SJSA1 (cell line): ENCODE data around the gene LUZP4. TPM values are rescaled to one million over a fixed set of nuclear protein-coding genes. Genes with fewer than 3 reads are reported as not detected.

Experiments
- DNase-seq, 2 experiments: peaks; one replicate each; pipeline ENCODE4 v3.0.0-alpha.2; 2015 to 2020; ENCODE audit warnings: low spot score in 2 of 2, low read depth in 1 of 2
- H3K27ac ChIP-seq: fragments of 250-450 bp; sonication (Bioruptor Pico); 2 replicates; pipeline ENCODE4 v1.5.1; 2020; ENCODE audit warnings: mild to moderate bottlenecking, moderate library complexity
- H3K27me3 ChIP-seq: fragments of 250-450 bp; sonication (Bioruptor Pico); replicated peaks from 2 replicates; pipeline ENCODE4 v1.5.1; 2020; ENCODE audit warnings: mild to moderate bottlenecking, moderate library complexity
- H3K36me3 ChIP-seq: fragments of 250-450 bp; sonication (Bioruptor Pico); 2 replicates; pipeline ENCODE4 v1.5.1; 2020; ENCODE audit warnings: mild to moderate bottlenecking
- H3K4me1 ChIP-seq: fragments of 250-450 bp; sonication (Bioruptor Pico); replicated peaks from 2 replicates; pipeline ENCODE4 v1.6.1; 2021; ENCODE audit warnings: mild to moderate bottlenecking
- H3K4me3 ChIP-seq: fragments of 250-450 bp; sonication (Bioruptor Pico); 2 replicates; pipeline ENCODE4 v1.5.1; 2020; ENCODE audit warnings: mild to moderate bottlenecking
- H3K9me3 ChIP-seq: fragments of 250-450 bp; sonication (Bioruptor Pico); replicated peaks from 2 replicates; pipeline ENCODE4 v1.5.1; 2020; ENCODE audit warnings: mild to moderate bottlenecking
- total RNA-seq: library from RNA; depleted of rRNA; stranded (reverse); fragments of >200 nt; shearing (Covaris generic); gene quantifications from 2 replicates; pipeline ENCODE4 v1.2.3, GENCODE V29; 2014; rRNA removed

Gene LUZP4, protein sequence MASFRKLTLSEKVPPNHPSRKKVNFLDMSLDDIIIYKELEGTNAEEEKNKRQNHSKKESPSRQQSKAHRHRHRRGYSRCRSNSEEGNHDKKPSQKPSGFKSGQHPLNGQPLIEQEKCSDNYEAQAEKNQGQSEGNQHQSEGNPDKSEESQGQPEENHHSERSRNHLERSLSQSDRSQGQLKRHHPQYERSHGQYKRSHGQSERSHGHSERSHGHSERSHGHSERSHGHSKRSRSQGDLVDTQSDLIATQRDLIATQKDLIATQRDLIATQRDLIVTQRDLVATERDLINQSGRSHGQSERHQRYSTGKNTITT
- total RNA-seq: not detected in 2 replicates

DNA sequence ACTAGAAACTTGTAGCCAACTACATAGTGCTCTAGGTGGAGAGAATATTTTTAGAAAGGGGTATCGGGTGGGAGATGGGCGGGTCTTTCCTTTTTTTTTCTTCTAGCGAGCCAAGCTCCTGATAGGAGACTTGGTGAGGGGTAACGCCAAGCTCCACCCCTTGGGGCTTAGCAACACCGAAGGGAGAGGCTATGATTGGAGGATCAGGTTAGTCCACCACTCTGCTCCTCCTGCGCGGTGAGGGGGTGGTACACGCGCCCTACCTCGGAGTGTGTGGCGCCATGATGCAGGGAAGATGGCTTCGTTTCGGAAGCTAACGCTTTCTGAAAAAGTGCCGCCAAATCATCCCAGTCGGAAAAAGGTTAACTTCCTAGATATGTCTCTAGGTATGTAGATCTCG, at the start of gene LUZP4:
Gene LUZP4, plus strand, starts transcription at position 251 of the 400 bp plus-strand sequence. Its CDS starts 45 bp downstream, at position 296.
- no peak for DNase-seq
- H3K27ac ChIP-seq: no peak within 1 kb of the TSS
- H3K27me3 ChIP-seq: no peaks in the 10 kb centered on the region
- no peaks in the 10 kb centered on the region for H3K4me1 ChIP-seq
- H3K36me3 ChIP-seq: no peaks in the 10 kb centered on the region
- H3K9me3 ChIP-seq: no peaks in the 10 kb centered on the region
- no peak within 1 kb of the TSS for H3K4me3 ChIP-seq

DNA sequence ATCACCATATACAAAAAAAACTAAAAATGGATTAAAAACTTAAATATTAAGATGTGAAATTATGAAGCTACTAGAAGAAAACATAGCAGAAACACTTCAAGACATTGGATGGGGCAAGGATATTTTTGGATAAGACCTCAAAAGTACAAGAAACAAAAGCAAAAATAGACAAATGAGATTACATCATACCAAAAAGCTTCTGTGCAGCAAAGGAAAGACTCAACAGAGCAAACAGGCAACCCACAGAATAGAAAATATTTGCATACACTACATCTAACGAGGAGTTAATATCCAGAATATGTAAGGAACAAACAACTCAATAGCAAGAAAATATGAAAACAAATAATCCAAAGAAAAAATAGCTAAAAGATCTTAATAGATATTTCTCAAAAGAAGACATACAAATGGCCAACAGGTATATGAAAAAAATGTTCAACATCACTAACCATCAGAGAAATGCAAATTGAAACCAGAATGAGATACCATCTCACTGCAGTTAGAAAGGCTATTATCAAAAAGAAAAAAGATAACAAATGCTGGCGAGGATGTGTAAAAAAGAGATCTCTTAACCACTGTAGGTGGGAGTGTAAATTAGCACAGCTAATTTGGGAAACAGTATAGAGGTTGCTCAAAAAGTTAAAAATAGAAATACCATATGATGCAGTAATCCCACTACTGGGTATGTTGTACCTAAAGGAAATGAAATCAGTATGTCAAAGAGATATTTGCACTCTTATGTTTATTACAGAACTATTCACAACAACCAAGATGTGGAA, 37.9 kb upstream of the LUZP4 start:
- H3K27ac ChIP-seq: no peak overlapping the region
- no peaks in the 10 kb centered on the region for H3K9me3 ChIP-seq
- no peak overlapping the region for H3K4me3 ChIP-seq
- no peaks in the 10 kb centered on the region for H3K4me1 ChIP-seq
- no peaks in the 10 kb centered on the region for H3K27me3 ChIP-seq
- no peak for DNase-seq
- H3K36me3 ChIP-seq: no peaks in the 10 kb centered on the region

DNA sequence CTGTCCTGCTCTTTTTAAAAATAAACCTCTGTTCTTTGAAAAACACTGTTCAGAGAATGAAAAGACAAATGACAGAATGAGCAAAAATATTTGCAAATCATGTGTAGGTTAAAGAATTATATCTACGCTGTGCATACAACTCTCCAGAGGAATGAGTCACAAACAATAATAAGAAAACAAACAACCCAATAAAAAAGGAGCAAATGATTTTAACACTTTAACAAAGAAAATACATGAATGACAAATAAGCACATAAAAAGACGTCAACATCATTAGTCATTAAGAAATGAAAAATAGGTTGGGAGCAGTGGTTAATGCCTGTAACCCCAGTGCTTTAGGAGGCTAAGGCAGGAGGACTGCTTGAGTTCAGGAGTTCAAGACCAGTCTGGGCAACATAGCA, 34.5 kb upstream of the LUZP4 start:
- H3K36me3 ChIP-seq: no peaks in the 10 kb centered on the region
- H3K27me3 ChIP-seq: no peaks in the 10 kb centered on the region
- H3K9me3 ChIP-seq: no peaks in the 10 kb centered on the region
- H3K27ac ChIP-seq: no peak overlapping the region
- no peak for DNase-seq
- H3K4me1 ChIP-seq: no peaks in the 10 kb centered on the region
- H3K4me3 ChIP-seq: no peak overlapping the region

DNA sequence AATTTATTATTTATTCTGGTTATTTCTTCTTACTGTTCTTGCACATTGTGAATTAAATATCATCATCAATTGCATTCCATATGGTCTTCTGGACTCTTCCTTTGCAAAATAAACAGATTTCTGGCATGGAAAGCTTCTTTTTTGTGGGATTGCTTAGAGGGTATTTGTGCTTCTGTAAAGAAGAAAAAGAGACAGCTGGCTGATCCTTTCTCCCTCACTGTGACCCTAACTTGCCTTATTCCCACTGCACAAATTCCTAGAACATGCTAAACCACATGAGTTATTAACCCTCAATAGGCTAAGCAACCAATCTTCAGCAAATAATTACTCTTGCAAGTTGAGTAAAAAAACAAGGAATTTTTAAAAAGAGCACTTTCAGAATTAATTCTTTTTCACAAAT, 31.8 kb upstream of the LUZP4 start:
- no peaks in the 10 kb centered on the region for H3K4me1 ChIP-seq
- no peaks in the 10 kb centered on the region for H3K36me3 ChIP-seq
- no peak overlapping the region for H3K4me3 ChIP-seq
- H3K27me3 ChIP-seq: no peaks in the 10 kb centered on the region
- no peaks in the 10 kb centered on the region for H3K9me3 ChIP-seq
- no peak for DNase-seq
- no peak overlapping the region for H3K27ac ChIP-seq

DNA sequence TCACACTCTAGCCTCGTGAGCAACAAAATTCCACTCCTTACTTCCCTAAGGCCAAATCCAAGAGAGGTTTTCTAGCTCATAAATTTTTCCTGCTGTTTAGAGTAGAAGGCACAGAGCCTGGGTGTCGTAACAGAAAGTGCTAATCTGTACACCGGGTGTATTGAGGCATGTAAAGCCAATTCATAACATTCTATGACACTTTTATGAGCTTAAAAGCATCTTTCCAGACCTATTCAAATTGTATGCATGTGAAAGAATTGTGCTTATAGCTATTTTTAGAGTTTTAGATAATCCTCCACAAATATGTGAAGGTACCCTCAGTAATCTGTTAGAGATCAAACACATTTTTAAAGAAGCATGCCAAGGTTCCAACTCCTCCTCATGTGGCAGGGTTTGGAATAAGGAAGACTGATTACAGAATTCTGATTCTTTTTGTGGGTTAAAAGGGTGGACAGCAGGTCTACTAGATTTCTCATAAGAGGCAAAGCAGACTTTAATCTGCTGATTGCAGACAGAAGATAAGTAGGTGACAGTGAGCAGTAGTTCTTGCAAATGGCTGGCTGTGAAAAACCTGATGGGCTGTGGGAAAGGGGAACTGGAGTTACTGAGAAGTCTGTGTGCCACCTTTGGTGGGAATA, 30.2 kb upstream of the LUZP4 start:
- H3K36me3 ChIP-seq: no peaks in the 10 kb centered on the region
- DNase-seq: no peak
- H3K9me3 ChIP-seq: no peaks in the 10 kb centered on the region
- H3K27ac ChIP-seq: no peak overlapping the region
- H3K4me3 ChIP-seq: no peak overlapping the region
- no peaks in the 10 kb centered on the region for H3K27me3 ChIP-seq
- H3K4me1 ChIP-seq: no peaks in the 10 kb centered on the region

DNA sequence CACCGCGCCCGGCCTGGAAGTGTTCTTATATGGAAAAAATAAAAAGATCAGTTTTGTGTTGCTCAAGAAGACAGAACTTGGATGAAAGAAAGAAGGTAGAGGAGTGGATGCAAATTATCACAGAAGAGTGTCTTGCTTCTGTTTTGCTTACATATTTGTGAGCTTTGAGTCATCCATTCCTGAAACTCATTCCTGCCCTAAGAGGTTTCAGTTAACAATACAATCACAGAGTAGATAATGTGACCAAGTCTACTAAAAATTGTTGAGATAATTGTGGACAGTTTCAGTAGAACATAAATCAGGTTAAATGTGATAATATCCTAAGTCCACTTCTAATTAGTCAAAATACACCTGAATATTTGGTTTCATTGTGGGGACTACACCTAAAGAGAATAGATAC, 29.2 kb upstream of the LUZP4 start:
- Histone ChIP-seq H3K9me3 (no peaks in the 10 kb centered on the region), H3K4me3 (no peak overlapping the region), H3K27me3 (no peaks in the 10 kb centered on the region), H3K36me3 (no peaks in the 10 kb centered on the region), H3K4me1 (no peaks in the 10 kb centered on the region), H3K27ac (no peak overlapping the region)
- DNase-seq: no peak

DNA sequence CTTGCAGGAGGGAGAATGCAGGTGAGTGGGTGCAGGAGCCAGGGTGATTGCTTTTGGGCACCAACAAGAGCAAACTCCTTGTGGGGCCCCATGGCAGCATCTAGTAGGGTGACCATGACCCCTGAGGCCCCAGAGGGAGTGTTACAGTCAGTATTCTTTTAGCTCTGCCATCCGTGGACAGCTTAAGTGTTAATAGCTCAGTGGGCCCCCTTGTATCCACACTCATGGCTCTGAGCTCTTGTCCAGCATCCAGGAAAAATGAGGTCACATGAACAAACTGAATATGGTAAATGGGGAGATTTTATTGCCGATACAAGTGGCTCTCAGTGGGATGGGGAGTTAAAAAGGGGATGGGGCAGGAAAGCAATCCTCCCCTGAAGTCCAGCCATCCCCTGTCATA, 28.4 kb upstream of the LUZP4 start:
- no peaks in the 10 kb centered on the region for H3K4me1 ChIP-seq
- no peak for DNase-seq
- no peaks in the 10 kb centered on the region for H3K36me3 ChIP-seq
- H3K27ac ChIP-seq: no peak overlapping the region
- H3K9me3 ChIP-seq: no peaks in the 10 kb centered on the region
- H3K27me3 ChIP-seq: no peaks in the 10 kb centered on the region
- H3K4me3 ChIP-seq: no peak overlapping the region

DNA sequence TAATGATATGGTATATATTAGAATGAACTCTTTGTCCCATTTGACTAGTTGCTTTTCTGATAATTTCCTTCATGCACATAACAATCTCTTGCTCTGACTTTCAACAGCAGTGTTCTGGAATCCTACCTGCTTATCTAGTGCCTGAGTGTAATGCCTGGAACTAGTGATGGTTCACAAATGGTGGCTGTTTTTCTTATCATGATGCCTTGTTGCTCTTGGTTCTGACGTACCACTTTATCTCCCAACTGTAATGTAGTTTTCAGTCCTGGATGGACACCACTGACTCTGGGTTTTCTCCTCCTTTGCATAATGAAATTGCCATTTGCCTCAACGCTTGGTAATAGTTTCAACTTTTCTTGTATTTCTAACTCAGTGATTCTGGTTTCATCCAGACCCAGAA, 25.5 kb upstream of the LUZP4 start:
- Histone ChIP-seq H3K36me3 (no peaks in the 10 kb centered on the region), H3K27ac (no peak overlapping the region), H3K4me1 (no peaks in the 10 kb centered on the region), H3K27me3 (no peaks in the 10 kb centered on the region), H3K9me3 (no peaks in the 10 kb centered on the region), H3K4me3 (no peak overlapping the region)
- DNase-seq: no peak

DNA sequence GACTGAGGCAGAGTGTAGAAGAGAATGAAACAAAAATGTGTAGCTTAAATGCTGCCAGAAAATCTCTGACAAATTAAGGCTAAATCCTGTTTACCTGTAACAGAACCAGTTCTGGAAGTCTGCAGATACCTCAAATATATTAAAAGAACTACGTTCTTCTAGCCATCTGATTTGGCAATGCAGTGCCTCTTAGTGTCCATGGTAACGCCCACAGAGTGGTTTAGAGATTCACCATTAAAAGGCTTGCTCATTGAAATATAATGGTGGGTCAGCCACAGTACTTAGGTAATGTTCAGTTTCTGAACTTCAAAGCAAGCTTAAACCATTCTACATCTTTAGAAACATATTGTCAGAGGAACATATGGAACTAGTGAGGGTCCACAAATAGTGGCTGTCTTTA, 23.2 kb upstream of the LUZP4 start:
- H3K27ac ChIP-seq: no peak overlapping the region
- H3K27me3 ChIP-seq: no peaks in the 10 kb centered on the region
- no peaks in the 10 kb centered on the region for H3K9me3 ChIP-seq
- H3K4me3 ChIP-seq: no peak overlapping the region
- no peak for DNase-seq
- H3K4me1 ChIP-seq: no peaks in the 10 kb centered on the region
- no peaks in the 10 kb centered on the region for H3K36me3 ChIP-seq

DNA sequence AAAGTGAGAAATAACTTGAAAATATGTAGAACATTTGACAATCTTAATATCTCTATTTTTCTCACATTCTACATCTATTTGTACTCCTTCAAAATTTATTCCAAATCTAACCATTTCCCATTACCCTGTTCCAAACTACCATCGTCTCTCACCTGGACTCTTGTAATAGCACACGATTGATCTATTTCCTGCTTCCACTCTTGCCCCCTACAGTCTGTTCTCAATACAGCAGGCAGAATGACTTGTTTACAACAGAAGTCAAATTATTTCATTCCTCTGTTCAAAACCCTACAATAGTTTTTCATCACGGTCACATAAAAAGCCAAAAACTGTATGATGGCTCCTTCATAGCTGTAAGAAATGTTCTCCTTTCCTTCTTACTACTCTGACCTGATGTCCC, 21.1 kb upstream of the LUZP4 start:
- Histone ChIP-seq H3K27me3 (no peaks in the 10 kb centered on the region), H3K4me3 (no peak overlapping the region), H3K4me1 (no peaks in the 10 kb centered on the region), H3K27ac (no peak overlapping the region), H3K36me3 (no peaks in the 10 kb centered on the region), H3K9me3 (no peaks in the 10 kb centered on the region)
- DNase-seq: no peak

DNA sequence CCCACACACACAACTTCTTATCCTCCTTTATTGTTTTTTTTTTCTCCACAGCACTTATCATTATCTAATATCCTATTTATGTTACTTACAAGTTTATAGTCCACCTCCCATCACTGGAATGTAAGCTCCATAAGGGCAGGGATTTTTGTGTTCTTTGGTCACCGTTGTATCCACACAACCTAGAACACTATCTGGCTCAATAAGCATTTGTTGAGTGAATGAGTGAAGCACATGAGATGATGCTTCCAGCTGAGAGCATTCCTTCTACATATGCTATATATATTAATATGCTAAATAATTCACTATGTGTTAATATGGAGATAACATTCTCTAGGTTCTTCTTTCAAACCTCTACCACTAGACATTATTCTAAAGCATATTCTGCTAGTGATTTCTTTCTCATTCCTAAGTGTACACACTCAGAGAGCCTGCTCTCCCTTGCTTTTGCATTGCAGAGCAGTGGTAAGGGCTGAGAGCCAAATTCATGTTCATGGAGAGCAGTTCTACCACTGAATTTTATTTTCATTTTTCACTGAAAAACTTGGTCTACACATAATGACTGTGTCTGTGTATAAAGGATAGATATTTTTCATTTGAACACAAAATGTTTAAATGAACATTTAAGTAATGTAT, 20.3 kb upstream of the LUZP4 start:
- H3K36me3 ChIP-seq: no peaks in the 10 kb centered on the region
- H3K4me3 ChIP-seq: no peak overlapping the region
- DNase-seq: no peak
- H3K27ac ChIP-seq: no peak overlapping the region
- no peaks in the 10 kb centered on the region for H3K4me1 ChIP-seq
- H3K9me3 ChIP-seq: no peaks in the 10 kb centered on the region
- no peaks in the 10 kb centered on the region for H3K27me3 ChIP-seq

DNA sequence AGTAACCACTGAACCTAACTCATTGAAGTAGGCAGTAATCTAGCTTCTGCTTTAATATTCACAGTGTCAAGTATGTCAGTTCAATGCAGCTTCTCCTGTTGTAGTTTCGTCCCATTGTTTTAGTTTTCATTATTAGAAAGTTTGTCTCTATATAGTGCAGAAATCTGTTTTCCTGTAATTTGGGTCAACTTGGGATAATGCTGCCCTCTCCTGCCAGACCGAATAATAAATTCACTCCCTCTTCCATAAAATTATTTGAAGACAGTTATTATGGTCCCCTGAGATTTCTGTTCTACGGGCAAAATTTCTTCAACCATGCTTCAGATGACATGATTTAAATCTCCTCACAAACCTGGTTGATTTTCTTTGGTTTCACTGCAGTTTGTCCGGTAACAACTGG, 4.6 kb upstream of the LUZP4 start:
- no peak overlapping the region for H3K27ac ChIP-seq
- H3K36me3 ChIP-seq: no peaks in the 10 kb centered on the region
- no peaks in the 10 kb centered on the region for H3K4me1 ChIP-seq
- no peaks in the 10 kb centered on the region for H3K27me3 ChIP-seq
- DNase-seq: no peak
- no peaks in the 10 kb centered on the region for H3K9me3 ChIP-seq
- no peak overlapping the region for H3K4me3 ChIP-seq

DNA sequence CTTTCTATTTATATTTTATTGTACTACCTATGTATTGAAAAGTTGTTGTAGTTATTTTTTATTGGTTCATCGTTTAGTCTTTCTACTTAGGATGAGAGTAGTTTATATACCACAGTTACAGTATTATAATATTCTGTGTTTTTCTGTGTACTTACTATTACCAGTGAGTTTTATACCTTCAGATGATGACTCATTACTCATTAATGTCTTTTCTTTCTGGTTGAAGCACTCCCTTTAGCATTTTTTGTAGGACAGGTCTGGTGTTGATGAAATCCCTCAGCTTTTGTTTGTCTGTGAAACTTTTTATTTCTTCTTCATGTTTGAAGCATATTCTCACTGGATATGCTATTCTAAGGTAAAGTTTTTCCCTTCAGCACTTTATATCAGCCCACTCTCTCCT, 7.7 kb downstream of the LUZP4 start:
- no peak for DNase-seq
- Histone ChIP-seq H3K27ac (no peak overlapping the region), H3K36me3 (no peaks in the 10 kb centered on the region), H3K4me1 (no peaks in the 10 kb centered on the region), H3K4me3 (no peak overlapping the region), H3K9me3 (no peaks in the 10 kb centered on the region), H3K27me3 (no peaks in the 10 kb centered on the region)

DNA sequence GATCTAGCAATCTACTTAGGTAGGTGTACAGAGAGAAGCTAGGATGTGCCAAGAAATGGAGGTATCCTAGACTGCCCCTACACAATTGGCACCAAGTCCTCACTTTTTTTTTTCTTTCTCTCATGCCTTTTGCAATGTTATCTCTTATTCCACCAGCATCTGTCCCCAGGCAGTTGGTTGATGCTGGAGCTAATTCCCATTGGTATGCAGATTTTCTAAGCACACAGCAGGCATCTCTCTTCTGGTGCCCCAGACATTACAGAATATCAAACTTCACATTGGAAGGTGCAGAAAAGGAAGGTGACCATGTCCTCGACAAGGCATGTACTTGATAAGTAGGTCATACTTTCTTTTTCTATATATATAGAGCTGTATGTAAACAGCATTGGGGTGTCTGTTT, 21.6 kb downstream of the LUZP4 start:
- no peak for DNase-seq
- no peaks in the 10 kb centered on the region for H3K36me3 ChIP-seq
- no peaks in the 10 kb centered on the region for H3K9me3 ChIP-seq
- H3K27me3 ChIP-seq: no peaks in the 10 kb centered on the region
- H3K4me3 ChIP-seq: no peak overlapping the region
- H3K27ac ChIP-seq: no peak overlapping the region
- H3K4me1 ChIP-seq: no peaks in the 10 kb centered on the region
